AG09309 (cell line): Measurements from ENCODE around the gene IDUA.

Experiments used
- DNase-seq: peaks from one replicate; pipeline ENCODE4 v3.0.0-alpha.2; 2010; ENCODE audit warnings: low read depth
- H3K4me3 ChIP-seq: 2 replicates; pipeline ENCODE4 v1.5.1; 2011; ENCODE audit warnings: mild to moderate bottlenecking, low read depth, low read length, moderate library complexity; ENCODE audit not compliant: control insufficient read depth
- CTCF ChIP-seq: IDR thresholded peaks from 2 replicates; pipeline ENCODE4 v1.5.1; 2011; ENCODE audit warnings: mild to moderate bottlenecking, low read depth, low read length, inconsistent platforms; ENCODE audit not compliant: insufficient read depth, control insufficient read depth; ENCODE audit errors: missing control alignments

Gene IDUA

DNA sequence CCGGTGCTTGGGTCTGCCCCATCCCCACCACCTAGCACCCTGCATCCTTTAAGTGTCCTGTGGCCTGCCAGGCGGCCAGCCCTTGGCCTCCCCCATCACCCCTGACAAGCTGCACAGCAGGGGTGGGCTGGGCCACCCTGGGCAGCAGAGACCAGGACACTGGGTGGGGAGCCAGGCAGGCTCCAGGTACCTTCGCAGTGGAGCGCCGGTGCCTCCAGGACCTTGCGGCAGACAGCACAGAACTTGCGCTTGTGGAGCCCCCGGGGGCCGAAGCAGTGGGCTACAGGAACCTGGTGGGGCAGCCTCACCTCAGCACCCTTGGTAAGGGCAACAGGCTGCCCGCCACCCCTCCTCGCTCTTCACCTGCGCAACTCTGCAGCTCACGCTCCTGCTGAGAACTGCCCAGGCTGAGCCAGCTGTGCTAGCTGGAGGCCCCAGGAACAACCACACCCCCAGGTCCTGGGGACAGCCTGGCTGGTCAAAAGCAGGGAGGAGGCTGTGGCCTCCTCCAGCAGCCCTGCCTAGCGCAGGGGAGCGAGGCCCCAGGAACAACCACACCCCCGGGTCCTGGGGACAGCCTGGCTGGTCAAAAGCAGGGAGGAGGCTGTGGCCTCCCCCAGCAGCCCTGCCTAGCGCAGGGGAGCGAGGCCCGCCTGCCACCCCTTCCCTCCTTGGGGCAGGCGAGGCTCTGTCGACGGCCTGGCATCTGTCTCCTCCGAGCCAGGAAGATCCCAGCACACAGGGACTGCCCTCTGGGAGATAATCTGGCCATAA is 18.0 kb upstream of the IDUA start:
- no peak overlapping the region for H3K4me3 ChIP-seq
- TF ChIP-seq CTCF, result no peak
- DNase-seq, result no peak

- TF ChIP-seq CTCF, result no peak
- no peak overlapping the region for H3K4me3 ChIP-seq
- no peak for DNase-seq
These were observed 16.6 kb upstream of the IDUA start for GRCh38 chr4:970046-970745.

DNA sequence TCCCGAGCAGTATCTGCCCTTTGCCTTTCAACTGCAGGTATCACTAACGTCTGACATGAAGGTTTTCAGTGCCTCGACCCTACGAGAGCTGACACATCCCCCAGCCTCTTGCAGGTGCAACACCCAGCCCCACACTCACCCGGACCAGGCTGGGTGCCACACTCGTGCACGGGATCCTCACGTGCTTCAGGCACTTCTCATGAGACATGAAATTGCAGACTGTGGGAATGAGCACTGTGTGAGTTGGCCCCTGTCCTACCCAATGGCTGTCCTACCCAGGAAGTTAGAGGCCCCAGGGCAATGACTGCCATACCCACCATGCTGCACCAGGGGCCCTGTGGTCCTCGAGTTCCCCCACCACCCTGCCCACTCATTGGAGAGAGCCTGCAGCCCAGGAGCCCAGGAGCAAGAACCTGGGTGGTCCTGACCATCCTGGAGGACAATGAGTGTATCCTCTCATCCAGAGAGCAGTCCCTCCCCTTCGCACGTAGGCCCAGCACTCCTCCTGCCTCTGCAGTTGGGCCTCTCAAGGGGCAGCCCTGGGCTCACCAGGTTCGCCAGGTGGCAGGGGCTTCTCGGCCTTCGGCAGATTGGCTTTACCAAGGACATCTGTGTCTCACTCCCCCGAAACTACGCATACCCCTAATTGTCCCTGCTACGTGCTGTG is 15.9 kb upstream of the IDUA start:
- no peak overlapping the region for H3K4me3 ChIP-seq
- no peak for TF ChIP-seq CTCF
- DNase-seq, result no peak

DNA sequence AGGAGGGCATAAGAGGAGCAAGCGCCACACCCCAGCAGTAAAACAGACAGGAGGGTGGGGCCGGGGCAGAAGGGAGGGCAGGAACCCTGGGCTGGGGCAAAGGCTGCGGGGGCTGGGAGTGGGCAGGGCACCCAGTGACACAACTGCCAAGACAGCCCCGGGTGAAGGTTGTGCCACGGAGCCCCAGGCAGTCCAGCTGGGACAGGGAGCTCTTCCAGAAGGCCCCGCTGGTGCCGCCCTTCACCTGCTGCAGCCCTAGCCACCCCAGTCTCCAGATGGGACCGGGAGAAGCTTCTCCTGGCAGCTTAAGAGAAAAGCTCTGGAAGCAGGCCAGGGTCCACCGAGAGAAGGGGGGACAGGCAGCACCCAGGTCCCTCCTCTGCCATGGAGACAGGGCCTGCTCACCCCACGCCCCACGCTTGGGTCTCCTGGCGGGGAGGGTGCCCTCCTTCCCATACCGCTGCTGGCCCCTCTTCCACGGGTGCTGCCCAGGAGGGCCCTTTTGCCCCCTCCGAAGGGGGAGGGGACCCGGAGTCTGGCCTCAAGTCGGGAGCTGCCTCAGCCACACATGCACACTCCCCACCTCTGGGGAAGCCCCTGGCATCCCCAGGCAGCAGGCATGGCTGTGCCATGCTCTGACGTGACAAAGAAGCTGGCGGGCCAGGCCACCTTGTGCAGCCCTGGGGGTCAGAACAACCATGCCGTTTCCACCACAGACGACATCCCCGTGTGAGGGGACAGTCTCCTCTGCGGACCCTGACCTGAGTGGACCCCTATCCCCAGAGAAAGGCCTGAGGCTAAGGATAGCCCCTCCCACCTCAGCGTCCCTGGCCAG is 15.0 kb upstream of the IDUA start:
- peak overlapping the region; percentile 69 for H3K4me3 ChIP-seq
- no peak for TF ChIP-seq CTCF
- DNase-seq, result no peak

DNA sequence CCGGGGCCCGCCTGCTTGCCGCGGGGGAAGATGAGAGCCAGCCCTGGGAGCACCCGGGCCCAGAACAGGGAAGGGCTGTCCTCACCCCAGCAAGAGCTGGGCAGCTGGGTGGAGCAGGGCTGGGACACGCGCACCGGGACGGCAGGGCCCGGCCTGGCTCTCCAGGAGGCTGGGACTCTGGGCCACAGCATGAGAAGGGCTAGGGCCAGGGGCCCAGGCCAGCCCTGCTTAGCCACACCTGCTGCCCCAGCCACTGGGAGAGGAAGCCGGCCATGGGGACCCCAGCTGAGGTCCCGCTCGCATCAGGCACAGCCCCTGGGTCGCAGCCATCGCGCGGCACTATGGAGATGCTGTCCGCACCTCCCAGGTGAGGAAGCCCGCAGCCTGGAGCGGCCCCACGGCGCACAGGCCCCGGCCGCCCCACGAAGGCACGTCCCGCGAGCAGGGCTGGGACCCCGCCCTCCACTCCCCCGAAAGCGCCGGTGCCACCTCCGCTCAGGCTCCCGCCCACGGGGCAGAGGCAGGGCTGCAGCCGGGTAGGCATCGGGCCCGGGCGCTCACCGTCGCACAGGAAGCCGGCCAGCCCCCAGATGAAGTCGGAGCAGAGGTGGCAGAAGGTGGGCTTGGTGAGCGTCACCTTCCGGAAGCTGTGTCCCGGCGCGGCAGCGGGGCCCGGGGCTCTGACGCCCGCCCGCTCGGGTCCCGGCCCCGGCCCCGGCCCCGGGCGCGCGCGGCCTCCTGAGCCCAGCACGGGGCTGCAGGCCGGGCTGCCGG is 14.0 kb upstream of the IDUA start:
- DNase-seq, result no peak
- no peak for TF ChIP-seq CTCF
- peak overlapping the region; percentile 69 for H3K4me3 ChIP-seq
